K562 treated with DMSO at 1 percent for 48 hours (cell line): ENCODE data around the gene AKR7A3. TPM values are rescaled to one million over a fixed set of nuclear protein-coding genes. Genes with fewer than 3 reads are reported as not detected.

Experiments
- total RNA-seq: library from RNA; unstranded; fragments of 300-600 nt; gene quantifications from 2 replicates; pipeline ENCODE4 v1.2.3, GENCODE V29; 2022; ENCODE audit warnings: low replicate concordance; ENCODE audit errors: extremely low read depth

Gene AKR7A3
- not detected in 2 replicates for total RNA-seq

GRCh38 chr1:19288324-19289241 is at the start of gene AKR7A3:
Gene AKR7A3 (minus strand): TSS chr1:19288770. CDS start chr1:19288709, 61 bp downstream.

GRCh38 chr1:19311931-19312781 is 23.6 kb upstream of the AKR7A3 start, which contains the start of the genes AKR7A2 and SLC66A1:
Gene AKR7A2 (minus strand): TSS chr1:19312144. CDS start chr1:19312124, 20 bp downstream.
Gene SLC66A1 (plus strand): TSS chr1:19312326. CDS start chr1:19317678, 5,352 bp downstream.

GRCh38 chr1:19251305-19252196 is 37.0 kb downstream of the AKR7A3 start, which contains the start of the genes EMC1 and MRTO4:
Gene EMC1 (minus strand): TSS chr1:19251524. CDS start chr1:19251509, 15 bp downstream.
Gene MRTO4 (plus strand): TSS chr1:19251805. CDS start chr1:19251836, 31 bp downstream.

Other genes with a start within 250 kb of the AKR7A3 start
- 284 and 576 TPM in 2 replicates for gene UBR4, start 78.5 kb downstream of the AKR7A3 start, total RNA-seq
- not detected in 2 replicates for gene EMC1, start 37.2 kb downstream of the AKR7A3 start, total RNA-seq
- not detected in 2 replicates for gene MRTO4, start 37.0 kb downstream of the AKR7A3 start, total RNA-seq
- gene AKR7A2, start 23.4 kb upstream of the AKR7A3 start, total RNA-seq = not detected in 2 replicates
- not detected in 2 replicates for gene SLC66A1, start 23.6 kb upstream of the AKR7A3 start, total RNA-seq
- gene CAPZB, start 196.8 kb upstream of the AKR7A3 start, total RNA-seq = not detected in 2 replicates